ENCODE results near the gene CLDN12.

Gene CLDN12

GRCh38 chr7:90446137-90446899 lies 43.1 kb downstream of the CLDN12 start:
- Histone ChIP-seq H3K9me2 (replicated peaks; ENCODE audit: control insufficient read depth, low read length) (no peaks in the 10 kb centered on the region), H3K4me1 (ENCODE audit: control insufficient read depth, low read length) (no peaks in the 10 kb centered on the region), H4K20me1 (ENCODE audit: control insufficient read depth, insufficient read depth, low read depth, low read length) (no peaks in the 10 kb centered on the region), H3K4me2 (ENCODE audit: low read length) (no peak overlapping the region), H3K9me3 (ENCODE audit: control insufficient read depth, insufficient read depth, low read length) (no peaks in the 10 kb centered on the region), H3K79me2 (ENCODE audit: control insufficient read depth, low read length) (no peaks in the 10 kb centered on the region), H3K27ac (ENCODE audit: low read depth, low read length) (no peak overlapping the region), H3K4me3 (ENCODE audit: low read length) (no peak overlapping the region), H3K36me3 (ENCODE audit: control insufficient read depth, low read length) (no peaks in the 10 kb centered on the region), H3F3A (ENCODE audit: control insufficient read depth, insufficient read depth) (no peaks in the 10 kb centered on the region), H3K27me3 (ENCODE audit: control insufficient read depth, low read length) (peaks cover 5% of the 10 kb centered on the region)
- TF ChIP-seq CTCF (IDR thresholded peaks at IDR 0.05; ENCODE audit: low read depth, low read length, poor library complexity, severe bottlenecking) (no peak), EZH2phosphoT487 (IDR thresholded peaks at IDR 0.05; ENCODE audit: borderline replicate concordance, low read length) (no peak)

- Histone ChIP-seq H3K27me3 (ENCODE audit: control insufficient read depth, low read length) (peaks cover 10% of the 10 kb centered on the region), H3F3A (ENCODE audit: control insufficient read depth, insufficient read depth) (no peaks in the 10 kb centered on the region), H3K27ac (ENCODE audit: low read depth, low read length) (no peak overlapping the region), H3K9me2 (replicated peaks; ENCODE audit: control insufficient read depth, low read length) (no peaks in the 10 kb centered on the region), H3K36me3 (ENCODE audit: control insufficient read depth, low read length) (no peaks in the 10 kb centered on the region), H3K4me2 (ENCODE audit: low read length) (no peak overlapping the region), H3K4me1 (ENCODE audit: control insufficient read depth, low read length) (peaks cover 13% of the 10 kb centered on the region), H3K79me2 (ENCODE audit: control insufficient read depth, low read length) (no peaks in the 10 kb centered on the region), H3K9me3 (ENCODE audit: control insufficient read depth, insufficient read depth, low read length) (no peaks in the 10 kb centered on the region), H3K4me3 (ENCODE audit: low read length) (no peak overlapping the region), H4K20me1 (ENCODE audit: control insufficient read depth, insufficient read depth, low read depth, low read length) (no peaks in the 10 kb centered on the region)
- TF ChIP-seq CTCF (IDR thresholded peaks at IDR 0.05; ENCODE audit: low read depth, low read length, poor library complexity, severe bottlenecking) (no peak), EZH2phosphoT487 (IDR thresholded peaks at IDR 0.05; ENCODE audit: borderline replicate concordance, low read length) (no peak)
These were observed 50.1 kb downstream of the CLDN12 start for GRCh38 chr7:90453259-90453891.

GRCh38 chr7:90453931-90454330 lies 50.7 kb downstream of the CLDN12 start:
- H3F3A ChIP-seq (ENCODE audit: control insufficient read depth, insufficient read depth), result no peaks in the 10 kb centered on the region
- TF ChIP-seq EZH2phosphoT487 (IDR thresholded peaks at IDR 0.05; ENCODE audit: borderline replicate concordance, low read length) (no peak), CTCF (IDR thresholded peaks at IDR 0.05; ENCODE audit: low read depth, low read length, poor library complexity, severe bottlenecking) (no peak)
- no peaks in the 10 kb centered on the region for H4K20me1 ChIP-seq (ENCODE audit: control insufficient read depth, insufficient read depth, low read depth, low read length)
- peaks cover 10% of the 10 kb centered on the region for H3K27me3 ChIP-seq (ENCODE audit: control insufficient read depth, low read length)
- no peaks in the 10 kb centered on the region for H3K9me3 ChIP-seq (ENCODE audit: control insufficient read depth, insufficient read depth, low read length)
- H3K4me2 ChIP-seq (ENCODE audit: low read length), result no peak overlapping the region
- no peak overlapping the region for H3K4me3 ChIP-seq (ENCODE audit: low read length)
- H3K36me3 ChIP-seq (ENCODE audit: control insufficient read depth, low read length), result no peaks in the 10 kb centered on the region
- no peak overlapping the region for H3K27ac ChIP-seq (ENCODE audit: low read depth, low read length)
- H3K79me2 ChIP-seq (ENCODE audit: control insufficient read depth, low read length), result no peaks in the 10 kb centered on the region
- peaks cover 13% of the 10 kb centered on the region for H3K4me1 ChIP-seq (ENCODE audit: control insufficient read depth, low read length)
- H3K9me2 ChIP-seq (replicated peaks; ENCODE audit: control insufficient read depth, low read length), result no peaks in the 10 kb centered on the region
